GM23338 (cell line): ENCODE data around the gene UNC93A.

Experiments
- CREB1 ChIP-seq: fragments of 250-450 bp; sonication (Bioruptor Pico); IDR thresholded peaks from 2 replicates; pipeline ENCODE4 v1.5.0; 2020; ENCODE audit warnings: low read depth, mild to moderate bottlenecking, moderate library complexity
- CTCF ChIP-seq, 2 experiments: fragments of 200-600 bp in 1 of 2; sonication (generic) in 1 of 2; conservative IDR thresholded peaks; 2 replicates each; pipeline versions ENCODE4 v1.5.1 to v1.6.1; 2016 to 2017; ENCODE audit warnings: antibody characterized with exemption in 2 of 2, low read depth in 2 of 2, mild to moderate bottlenecking in 2 of 2, moderate library complexity in 1 of 2
- EZH2 ChIP-seq: fragments of 200-600 bp; sonication (generic); IDR thresholded peaks from one replicate; pipeline ENCODE4 v1.8.0; 2017; ENCODE audit warnings: antibody characterized with exemption, mild to moderate bottlenecking, low read depth; ENCODE audit not compliant: unreplicated experiment
- EZH2phosphoT487 ChIP-seq: fragments of 200-600 bp; sonication (generic); IDR thresholded peaks from one replicate; pipeline ENCODE4 v1.8.1; 2018; ENCODE audit warnings: antibody characterized with exemption; ENCODE audit not compliant: unreplicated experiment
- JUNB ChIP-seq: IDR thresholded peaks from one replicate; pipeline ENCODE4 v1.6.1; 2016; ENCODE audit warnings: antibody characterized with exemption; ENCODE audit not compliant: unreplicated experiment
- NANOG ChIP-seq: IDR thresholded peaks from 2 replicates; pipeline ENCODE4 v1.6.1; 2016; ENCODE audit warnings: antibody characterized with exemption, borderline replicate concordance
- POLR2AphosphoS5 ChIP-seq: IDR thresholded peaks from 2 replicates; pipeline ENCODE4 v1.6.1; 2016; ENCODE audit warnings: antibody characterized with exemption, low read depth
- STAT1 ChIP-seq: IDR thresholded peaks from one replicate; pipeline ENCODE4 v1.6.1; 2016; ENCODE audit warnings: antibody characterized with exemption; ENCODE audit not compliant: unreplicated experiment
- ZNF114 ChIP-seq: fragments of 250-450 bp; sonication (Bioruptor Pico); IDR thresholded peaks from 2 replicates; pipeline ENCODE4 v1.5.0; 2020; ENCODE audit warnings: mild to moderate bottlenecking, moderate library complexity
- ZNF331 ChIP-seq: fragments of 250-450 bp; sonication (Bioruptor Pico); IDR thresholded peaks from 2 replicates; pipeline ENCODE4 v1.5.0; 2020; ENCODE audit warnings: low read depth, mild to moderate bottlenecking, moderate library complexity
- TF ChIP-seq, protein P1 (sequence below): IDR thresholded peaks from one replicate; pipeline ENCODE4 v1.6.1; 2018; ENCODE audit warnings: antibody characterized with exemption; ENCODE audit not compliant: unreplicated experiment

DNA sequence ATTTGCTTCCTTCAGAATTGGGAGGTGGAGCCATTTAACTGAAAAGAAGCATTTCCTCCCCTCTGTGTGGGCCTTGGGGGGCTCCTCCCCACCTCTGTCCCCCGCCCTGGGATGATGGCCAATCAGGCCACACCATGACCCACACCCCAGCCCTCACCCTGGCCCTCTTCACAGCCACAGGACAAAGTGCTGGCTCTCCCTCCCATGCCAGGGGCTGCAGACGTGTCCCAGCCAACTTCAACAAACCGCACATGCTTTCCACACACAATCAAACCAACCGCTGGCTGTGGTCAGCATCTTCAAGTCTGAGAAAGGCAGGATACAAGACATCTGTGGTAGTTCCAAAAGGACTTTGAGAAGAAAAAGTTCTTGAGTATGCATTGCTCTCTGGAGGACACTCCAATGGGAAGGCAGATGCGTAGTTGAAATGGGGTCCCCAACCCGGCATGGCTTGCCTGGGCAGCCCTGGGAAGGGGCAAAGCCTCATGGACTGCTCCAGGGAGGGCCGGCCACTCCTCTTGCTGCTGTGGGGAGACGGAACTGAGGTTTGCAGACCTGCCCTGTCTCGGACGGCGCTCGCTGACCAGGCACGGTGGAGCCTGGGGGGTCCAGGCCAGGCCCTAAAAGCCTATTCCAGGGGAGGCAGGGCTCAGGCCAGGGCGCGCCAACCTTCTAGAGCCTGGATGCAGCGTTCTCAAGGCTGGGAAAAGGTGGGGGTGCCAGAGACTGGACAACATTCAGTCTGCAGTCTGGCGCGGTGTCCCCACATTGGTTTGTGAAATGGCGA, 45.9 kb downstream of the UNC93A start:
- TF ChIP-seq EZH2phosphoT487 (no peak), POLR2AphosphoS5 (no peak), CREB1 (CRISPR knock-in tag) (no peak), CTCF (conservative IDR thresholded peaks at IDR 0.05; ENCODE audit: low read depth in 2 of 2) (no peak), JUNB (no peak), ZNF331 (CRISPR knock-in tag) (no peak), EZH2 (no peak), ZNF114 (no peak), NANOG (no peak), STAT1 (no peak)
- TF ChIP-seq, protein P1, sequence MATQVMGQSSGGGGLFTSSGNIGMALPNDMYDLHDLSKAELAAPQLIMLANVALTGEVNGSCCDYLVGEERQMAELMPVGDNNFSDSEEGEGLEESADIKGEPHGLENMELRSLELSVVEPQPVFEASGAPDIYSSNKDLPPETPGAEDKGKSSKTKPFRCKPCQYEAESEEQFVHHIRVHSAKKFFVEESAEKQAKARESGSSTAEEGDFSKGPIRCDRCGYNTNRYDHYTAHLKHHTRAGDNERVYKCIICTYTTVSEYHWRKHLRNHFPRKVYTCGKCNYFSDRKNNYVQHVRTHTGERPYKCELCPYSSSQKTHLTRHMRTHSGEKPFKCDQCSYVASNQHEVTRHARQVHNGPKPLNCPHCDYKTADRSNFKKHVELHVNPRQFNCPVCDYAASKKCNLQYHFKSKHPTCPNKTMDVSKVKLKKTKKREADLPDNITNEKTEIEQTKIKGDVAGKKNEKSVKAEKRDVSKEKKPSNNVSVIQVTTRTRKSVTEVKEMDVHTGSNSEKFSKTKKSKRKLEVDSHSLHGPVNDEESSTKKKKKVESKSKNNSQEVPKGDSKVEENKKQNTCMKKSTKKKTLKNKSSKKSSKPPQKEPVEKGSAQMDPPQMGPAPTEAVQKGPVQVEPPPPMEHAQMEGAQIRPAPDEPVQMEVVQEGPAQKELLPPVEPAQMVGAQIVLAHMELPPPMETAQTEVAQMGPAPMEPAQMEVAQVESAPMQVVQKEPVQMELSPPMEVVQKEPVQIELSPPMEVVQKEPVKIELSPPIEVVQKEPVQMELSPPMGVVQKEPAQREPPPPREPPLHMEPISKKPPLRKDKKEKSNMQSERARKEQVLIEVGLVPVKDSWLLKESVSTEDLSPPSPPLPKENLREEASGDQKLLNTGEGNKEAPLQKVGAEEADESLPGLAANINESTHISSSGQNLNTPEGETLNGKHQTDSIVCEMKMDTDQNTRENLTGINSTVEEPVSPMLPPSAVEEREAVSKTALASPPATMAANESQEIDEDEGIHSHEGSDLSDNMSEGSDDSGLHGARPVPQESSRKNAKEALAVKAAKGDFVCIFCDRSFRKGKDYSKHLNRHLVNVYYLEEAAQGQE, result no peak
